GM18909 (cell line): ENCODE results near the gene TMEM161B.
"Not testable (repeated sequence)": the region's sequence is repeated elsewhere in the genome, so short reads cannot be mapped to it uniquely, and the experiment has no call there.

Source experiments
- ATAC-seq: cut with Tn5 transposase; IDR thresholded peaks from one replicate; pipeline ENCODE4 v1.9.1; 2021; ENCODE audit warnings: mild to moderate bottlenecking; ENCODE audit not compliant: unreplicated experiment, poor library complexity

The TMEM161B gene

GRCh38 chr5:88251048-88251711 lies 17.5 kb downstream of the TMEM161B start:
- peak; percentile 51 for ATAC-seq

- ATAC-seq: no peak
Measured at GRCh38 chr5:88250010-88250409, 18.6 kb downstream of the TMEM161B start.

- ATAC-seq: no peak
Measured at GRCh38 chr5:88248743-88249540, 19.7 kb downstream of the TMEM161B start.

DNA sequence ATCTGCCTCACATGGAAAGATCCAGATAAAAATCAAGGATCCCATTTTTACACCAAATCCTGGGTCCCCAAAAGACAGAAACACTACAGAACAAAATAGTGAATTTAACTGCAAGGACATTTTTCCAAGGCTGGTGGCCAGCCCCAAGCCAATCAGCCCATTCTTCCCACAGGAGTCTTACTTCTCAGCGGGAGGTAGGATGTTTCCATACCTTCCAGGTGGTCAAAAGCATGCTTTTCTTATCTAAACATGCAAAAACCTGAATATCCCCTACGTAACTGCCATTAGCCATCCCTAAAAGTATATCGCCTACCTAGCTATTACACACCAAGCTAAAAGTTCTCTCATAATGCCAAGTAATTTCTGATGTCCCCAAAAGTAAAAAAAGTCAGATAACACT lies 20.6 kb downstream of the TMEM161B start:
- no peak for ATAC-seq

GRCh38 chr5:88245893-88246244 lies 22.8 kb downstream of the TMEM161B start:
- ATAC-seq: no peak

DNA sequence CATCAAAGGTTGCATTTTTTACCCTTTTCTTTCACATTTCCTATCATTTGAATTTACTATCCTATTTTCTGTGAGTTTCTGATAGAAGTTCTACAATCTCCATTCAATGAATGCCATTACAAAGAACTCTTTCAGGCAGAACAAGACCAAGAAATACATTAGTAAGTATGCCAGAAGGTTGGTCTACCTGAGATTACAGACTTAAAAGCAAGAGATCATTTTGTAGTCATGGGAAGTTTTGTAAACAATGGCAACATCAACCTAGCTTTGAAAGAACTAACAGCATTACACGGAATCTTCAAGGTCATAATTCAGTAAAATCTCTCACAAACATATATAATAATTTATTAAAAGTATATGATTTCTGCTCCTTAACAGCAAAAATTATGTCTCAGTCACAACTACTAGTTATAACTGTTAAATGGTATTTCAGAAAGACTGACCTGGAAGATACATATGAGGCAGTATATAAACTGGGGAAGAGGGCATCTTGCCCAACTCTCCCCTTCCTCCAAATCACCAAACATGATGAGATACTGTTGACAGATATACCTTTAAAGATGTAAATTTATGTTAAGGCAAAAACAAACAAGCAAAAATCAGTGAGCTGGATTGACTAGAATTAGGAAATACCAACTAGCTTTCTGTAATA lies 23.3 kb downstream of the TMEM161B start:
- no peak for ATAC-seq

GRCh38 chr5:88244686-88245085 lies 24.0 kb downstream of the TMEM161B start:
- ATAC-seq: no peak

GRCh38 chr5:88243493-88243892 lies 25.2 kb downstream of the TMEM161B start:
- not testable (repeated sequence) for ATAC-seq

GRCh38 chr5:88238732-88239131 lies 29.9 kb downstream of the TMEM161B start:
- ATAC-seq: peak; percentile 44

GRCh38 chr5:88236866-88237642 lies 31.6 kb downstream of the TMEM161B start:
- ATAC-seq: no peak

- no peak for ATAC-seq
Measured at GRCh38 chr5:88235828-88236227, 32.8 kb downstream of the TMEM161B start.

DNA sequence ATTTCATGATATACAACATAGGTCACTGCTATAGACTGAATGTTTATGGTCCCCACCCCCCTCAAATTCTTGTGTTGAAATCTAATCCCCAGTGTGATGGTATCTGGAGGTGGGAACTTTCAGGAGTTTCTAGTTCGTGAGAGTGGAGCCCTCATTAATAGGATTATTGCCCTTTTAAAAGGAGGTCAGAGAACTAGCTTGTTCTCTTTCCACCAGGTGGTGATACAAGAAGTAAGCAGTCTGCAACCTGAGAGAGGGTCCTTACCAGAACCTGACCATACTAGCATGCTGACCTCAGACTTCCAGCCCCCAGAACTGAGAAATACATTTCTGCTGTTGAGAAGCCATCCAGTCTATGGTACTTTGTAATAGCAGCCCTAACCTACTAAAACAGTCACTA lies 33.3 kb downstream of the TMEM161B start:
- ATAC-seq: no peak

DNA sequence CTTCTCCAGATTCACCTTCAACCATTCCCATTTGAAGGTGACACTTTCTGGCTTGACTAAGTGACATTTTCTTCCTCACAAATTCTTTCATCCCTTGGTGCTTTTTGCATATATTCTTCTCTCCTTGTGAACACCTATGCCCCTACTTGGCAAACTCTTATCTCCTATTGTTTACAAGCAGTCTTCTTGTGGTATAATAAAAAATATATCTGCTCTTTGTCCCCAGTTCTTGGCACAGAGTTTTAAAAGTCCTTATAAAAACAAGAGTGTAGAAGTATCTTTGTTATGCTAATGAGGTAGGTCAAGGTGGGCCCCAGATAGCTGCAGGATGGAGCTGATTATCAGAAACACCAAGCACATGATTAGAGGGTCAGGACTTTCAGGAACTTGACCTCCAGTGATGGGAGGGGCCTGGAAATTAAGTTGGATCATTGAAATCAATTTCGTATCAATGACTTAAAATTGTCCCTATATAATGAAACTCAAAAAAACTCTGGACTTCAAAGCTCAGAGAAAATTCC lies 38.0 kb downstream of the TMEM161B start:
- ATAC-seq: no peak

- ATAC-seq: peak; percentile 75
Measured at GRCh38 chr5:88226881-88227450, 41.7 kb downstream of the TMEM161B start.

GRCh38 chr5:88214655-88215054 lies 54.0 kb downstream of the TMEM161B start:
- no peak for ATAC-seq

- no peak for ATAC-seq
Measured at GRCh38 chr5:88207575-88207974, 61.1 kb downstream of the TMEM161B start.

GRCh38 chr5:88203981-88204750 lies 64.5 kb downstream of the TMEM161B start:
- no peak for ATAC-seq

DNA sequence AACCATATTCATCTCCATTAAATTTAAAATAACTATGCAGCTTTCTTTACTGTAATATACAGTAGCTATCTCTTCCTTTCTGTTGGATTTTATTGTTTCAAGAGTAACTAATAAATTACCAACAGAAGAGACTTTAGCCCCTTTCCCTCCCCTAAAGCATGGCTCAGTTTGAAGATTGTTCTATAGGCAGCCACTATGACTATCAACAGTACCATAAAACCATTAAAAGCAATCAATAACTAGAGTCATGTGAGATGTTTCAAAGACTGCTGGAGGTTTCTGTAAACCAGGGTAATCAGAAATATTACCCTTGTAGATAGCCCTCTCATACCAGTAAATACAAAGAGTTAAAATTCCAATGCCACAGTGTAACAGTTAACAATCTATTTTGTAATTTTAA lies 73.0 kb downstream of the TMEM161B start:
- no peak for ATAC-seq

GRCh38 chr5:88193896-88194295 lies 74.7 kb downstream of the TMEM161B start:
- no peak for ATAC-seq
